GM12878 (cell line): ENCODE data around the gene MYO18B.

Experiments used
- CBFB ChIP-seq: IDR thresholded peaks from 2 replicates; pipeline ENCODE4 v1.6.1; 2016; ENCODE audit warnings: antibody characterized with exemption, low read depth
- CTCF ChIP-seq, 3 experiments: IDR thresholded peaks in 2 of 3; conservative IDR thresholded peaks in 1 of 3; 2 replicates each; pipeline ENCODE4 v1.5.1; 2011; ENCODE audit warnings: low read depth in 3 of 3, low read length in 3 of 3, mild to moderate bottlenecking in 3 of 3, control low read depth in 2 of 3, moderate library complexity in 2 of 3, inconsistent platforms in 1 of 3, mixed read lengths in 1 of 3; ENCODE audit not compliant: control insufficient read depth in 2 of 3, insufficient read depth in 1 of 3; ENCODE audit errors: extremely low read depth in 1 of 3
- ESRRA ChIP-seq: IDR thresholded peaks from 2 replicates; pipeline ENCODE4 v1.6.1; 2012; ENCODE audit warnings: mild to moderate bottlenecking, low read length, improper control_type of control experiment
- NR2C2 ChIP-seq: IDR thresholded peaks from 2 replicates; pipeline ENCODE4 v1.6.1; 2011; ENCODE audit warnings: borderline replicate concordance, low read depth; ENCODE audit not compliant: control insufficient read depth, insufficient read length
- POLR2A ChIP-seq: IDR thresholded peaks from 2 replicates; pipeline ENCODE4 v1.6.1; 2011; ENCODE audit warnings: low read depth, mild to moderate bottlenecking, low read length
- REST ChIP-seq: IDR thresholded peaks from 2 replicates; pipeline ENCODE4 v1.6.1; 2012; ENCODE audit warnings: mild to moderate bottlenecking, low read depth, low read length
- SMC3 ChIP-seq: IDR thresholded peaks from 2 replicates; pipeline ENCODE4 v1.6.1; 2011; ENCODE audit warnings: low read length, improper control_type of control experiment, borderline replicate concordance
- TAF1 ChIP-seq: IDR thresholded peaks from 2 replicates; pipeline ENCODE4 v1.6.1; 2011; ENCODE audit warnings: mild to moderate bottlenecking, low read depth, low read length, borderline replicate concordance
- TCF12 ChIP-seq: IDR thresholded peaks from 2 replicates; pipeline ENCODE4 v1.6.1; 2011; ENCODE audit warnings: low read depth, mild to moderate bottlenecking, low read length
- TF ChIP-seq, protein P1 (sequence below): IDR thresholded peaks from 2 replicates; pipeline ENCODE4 v1.6.1; 2012; ENCODE audit warnings: low read length, inconsistent platforms

DNA sequence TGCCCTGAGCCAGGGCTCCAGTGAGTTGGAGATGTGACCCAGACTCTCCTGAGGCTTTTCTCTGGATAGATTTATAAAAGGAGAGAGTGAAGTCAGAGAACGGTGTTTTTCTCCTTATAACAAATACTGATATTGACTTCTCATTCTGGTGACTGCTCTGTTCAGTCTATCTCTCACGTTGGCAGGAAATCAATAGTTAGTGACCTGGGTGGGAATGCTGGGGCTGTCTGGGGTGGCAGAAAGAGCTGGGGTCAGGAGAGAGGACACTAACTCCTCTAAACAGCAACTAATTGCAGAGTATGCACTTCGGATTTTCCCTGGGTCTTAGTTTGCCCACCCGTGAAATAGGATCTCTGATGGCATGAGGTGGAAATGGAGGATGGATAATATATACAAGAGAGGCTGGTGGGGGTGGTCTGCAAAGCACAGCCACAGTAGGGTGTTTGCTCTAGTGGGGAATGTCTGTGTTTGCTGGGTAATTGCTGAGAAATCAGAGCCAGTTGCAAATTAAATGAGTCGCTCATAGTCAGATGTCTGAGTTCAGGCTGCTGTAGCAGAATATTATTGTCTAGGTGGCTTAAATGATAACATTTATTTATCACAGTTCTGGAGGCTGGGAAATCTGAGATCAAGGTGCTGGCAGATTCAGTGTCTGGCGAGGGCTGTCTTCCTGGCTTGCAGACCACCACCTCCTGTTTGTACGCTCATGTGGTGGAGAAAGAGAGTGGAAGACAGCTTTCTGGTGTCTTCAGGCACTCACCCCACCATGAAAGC, 167.8 kb downstream of the MYO18B start:
- no peak for TF ChIP-seq TCF12
- no peak for TF ChIP-seq REST
- no peak for TF ChIP-seq POLR2A
- no peak for TF ChIP-seq TAF1
- no peak for TF ChIP-seq ESRRA
- TF ChIP-seq, protein P1, sequence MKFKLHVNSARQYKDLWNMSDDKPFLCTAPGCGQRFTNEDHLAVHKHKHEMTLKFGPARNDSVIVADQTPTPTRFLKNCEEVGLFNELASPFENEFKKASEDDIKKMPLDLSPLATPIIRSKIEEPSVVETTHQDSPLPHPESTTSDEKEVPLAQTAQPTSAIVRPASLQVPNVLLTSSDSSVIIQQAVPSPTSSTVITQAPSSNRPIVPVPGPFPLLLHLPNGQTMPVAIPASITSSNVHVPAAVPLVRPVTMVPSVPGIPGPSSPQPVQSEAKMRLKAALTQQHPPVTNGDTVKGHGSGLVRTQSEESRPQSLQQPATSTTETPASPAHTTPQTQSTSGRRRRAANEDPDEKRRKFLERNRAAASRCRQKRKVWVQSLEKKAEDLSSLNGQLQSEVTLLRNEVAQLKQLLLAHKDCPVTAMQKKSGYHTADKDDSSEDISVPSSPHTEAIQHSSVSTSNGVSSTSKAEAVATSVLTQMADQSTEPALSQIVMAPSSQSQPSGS, result no peak
- no peak for TF ChIP-seq NR2C2
- no peak for TF ChIP-seq CBFB
- TF ChIP-seq CTCF (IDR thresholded peaks at IDR 0.05 in 2 of 3, conservative IDR thresholded peaks at IDR 0.05 in 1 of 3; ENCODE audit: control insufficient read depth in 2 of 3, extremely low read depth in 1 of 3, insufficient read depth in 1 of 3, low read depth in 3 of 3, low read length in 3 of 3), result no peak
- TF ChIP-seq SMC3, result no peak
